ENCODE measurements around the gene OTUD6A.

OTUD6A gene

DNA sequence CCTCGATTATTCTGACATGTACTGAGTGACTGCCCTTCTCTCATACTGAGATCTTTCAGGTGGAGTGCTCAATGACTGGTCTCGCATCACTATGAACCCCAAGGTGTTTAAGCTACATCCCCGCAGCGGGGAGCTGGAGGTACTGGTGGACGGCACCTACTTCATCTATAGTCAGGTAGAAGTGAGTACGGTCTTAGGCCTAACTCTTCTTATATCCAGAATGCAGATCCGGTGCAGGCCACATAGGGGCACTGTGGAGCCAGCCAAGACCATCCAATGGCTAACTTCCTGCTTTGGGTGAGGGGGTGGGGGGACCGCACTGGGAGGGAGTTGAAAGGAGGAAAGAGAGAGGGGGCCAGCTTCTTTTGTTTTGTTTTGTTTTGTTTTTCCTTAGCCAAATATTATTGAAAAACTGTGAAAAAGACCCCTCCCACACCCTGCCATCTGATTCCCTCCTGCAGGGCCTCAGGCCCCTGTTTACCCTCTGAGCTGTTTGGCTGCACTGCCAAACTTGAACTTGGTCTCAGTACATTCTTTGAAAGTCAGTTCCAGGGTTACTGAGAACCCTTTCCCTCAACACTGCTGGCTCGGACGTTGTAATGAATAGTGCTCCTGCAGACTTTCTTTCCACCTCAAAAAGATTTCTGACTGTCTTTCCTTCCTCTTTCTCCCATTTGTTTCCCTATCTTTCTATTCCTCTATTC is 28.8 kb upstream of the OTUD6A start:
- Histone ChIP-seq H3K27me3 (ENCODE audit: insufficient read depth, low read depth, severe bottlenecking) (peaks cover 3% of the 10 kb centered on the region), H3K36me3 (no peaks in the 10 kb centered on the region), H3K9me3 (ENCODE audit: severe bottlenecking) (no peaks in the 10 kb centered on the region), H3K4me3 (ENCODE audit: low read depth, low read length) (no peak overlapping the region), H3K27ac (no peak overlapping the region)
- TF ChIP-seq, protein P1, sequence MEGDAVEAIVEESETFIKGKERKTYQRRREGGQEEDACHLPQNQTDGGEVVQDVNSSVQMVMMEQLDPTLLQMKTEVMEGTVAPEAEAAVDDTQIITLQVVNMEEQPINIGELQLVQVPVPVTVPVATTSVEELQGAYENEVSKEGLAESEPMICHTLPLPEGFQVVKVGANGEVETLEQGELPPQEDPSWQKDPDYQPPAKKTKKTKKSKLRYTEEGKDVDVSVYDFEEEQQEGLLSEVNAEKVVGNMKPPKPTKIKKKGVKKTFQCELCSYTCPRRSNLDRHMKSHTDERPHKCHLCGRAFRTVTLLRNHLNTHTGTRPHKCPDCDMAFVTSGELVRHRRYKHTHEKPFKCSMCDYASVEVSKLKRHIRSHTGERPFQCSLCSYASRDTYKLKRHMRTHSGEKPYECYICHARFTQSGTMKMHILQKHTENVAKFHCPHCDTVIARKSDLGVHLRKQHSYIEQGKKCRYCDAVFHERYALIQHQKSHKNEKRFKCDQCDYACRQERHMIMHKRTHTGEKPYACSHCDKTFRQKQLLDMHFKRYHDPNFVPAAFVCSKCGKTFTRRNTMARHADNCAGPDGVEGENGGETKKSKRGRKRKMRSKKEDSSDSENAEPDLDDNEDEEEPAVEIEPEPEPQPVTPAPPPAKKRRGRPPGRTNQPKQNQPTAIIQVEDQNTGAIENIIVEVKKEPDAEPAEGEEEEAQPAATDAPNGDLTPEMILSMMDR (IDR thresholded peaks at IDR 0.05; ENCODE audit: low read depth, low read length): peak; percentile 70
- DNase-seq: peak; percentile 80

DNA sequence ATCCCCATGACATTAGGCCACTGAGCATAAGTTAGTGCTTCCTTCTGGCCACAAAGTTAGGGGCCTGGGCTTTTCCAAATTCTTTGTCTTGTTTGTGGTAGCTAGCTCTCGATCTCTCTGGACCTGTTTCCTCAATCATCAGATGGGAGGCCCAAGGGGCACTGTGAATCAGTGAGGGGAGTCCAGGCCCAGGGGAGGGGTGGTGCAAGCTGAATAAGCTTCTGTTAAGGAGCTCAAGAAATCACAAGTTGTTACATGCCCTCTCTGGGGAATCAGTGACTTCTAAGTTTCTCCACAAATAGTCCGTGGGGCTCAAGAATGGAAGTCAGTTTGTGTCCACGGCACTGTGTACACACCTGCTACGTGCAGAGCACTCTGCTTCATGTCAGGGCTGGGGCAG is 27.6 kb upstream of the OTUD6A start:
- Histone ChIP-seq H3K4me3 (ENCODE audit: low read depth, low read length) (no peak overlapping the region), H3K27ac (no peak overlapping the region), H3K9me3 (ENCODE audit: severe bottlenecking) (no peaks in the 10 kb centered on the region), H3K27me3 (ENCODE audit: insufficient read depth, low read depth, severe bottlenecking) (peaks cover 3% of the 10 kb centered on the region), H3K36me3 (no peaks in the 10 kb centered on the region)
- DNase-seq: peak; percentile 21
- TF ChIP-seq, protein P1 (IDR thresholded peaks at IDR 0.05; ENCODE audit: low read depth, low read length): no peak

DNA sequence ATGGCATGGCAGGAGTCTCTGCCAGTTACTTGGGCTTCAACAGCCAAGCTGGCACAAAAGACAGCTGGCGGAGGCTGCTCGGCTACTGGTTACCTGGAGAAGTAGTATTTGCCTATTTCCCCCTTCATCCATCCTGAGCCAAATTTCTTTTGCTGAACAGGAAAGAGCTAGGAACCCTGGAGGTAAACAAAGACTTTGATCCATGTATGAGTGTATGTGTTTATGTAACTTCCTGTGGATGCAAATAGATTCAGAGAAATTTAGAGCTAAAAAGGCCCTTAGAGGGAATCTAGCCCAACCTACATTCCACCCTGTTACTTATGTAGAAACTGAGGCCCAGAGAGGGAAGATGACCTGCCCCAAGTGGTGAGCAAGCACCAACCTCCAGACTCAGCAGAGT is 23.7 kb upstream of the OTUD6A start:
- TF ChIP-seq, protein P1 (IDR thresholded peaks at IDR 0.05; ENCODE audit: low read depth, low read length): no peak
- H3K27ac ChIP-seq: no peak overlapping the region
- no peaks in the 10 kb centered on the region for H3K36me3 ChIP-seq
- DNase-seq: no peak
- peaks cover 9% of the 10 kb centered on the region for H3K27me3 ChIP-seq (ENCODE audit: insufficient read depth, low read depth, severe bottlenecking)
- no peak overlapping the region for H3K4me3 ChIP-seq (ENCODE audit: low read depth, low read length)
- H3K9me3 ChIP-seq (ENCODE audit: severe bottlenecking): no peaks in the 10 kb centered on the region

DNA sequence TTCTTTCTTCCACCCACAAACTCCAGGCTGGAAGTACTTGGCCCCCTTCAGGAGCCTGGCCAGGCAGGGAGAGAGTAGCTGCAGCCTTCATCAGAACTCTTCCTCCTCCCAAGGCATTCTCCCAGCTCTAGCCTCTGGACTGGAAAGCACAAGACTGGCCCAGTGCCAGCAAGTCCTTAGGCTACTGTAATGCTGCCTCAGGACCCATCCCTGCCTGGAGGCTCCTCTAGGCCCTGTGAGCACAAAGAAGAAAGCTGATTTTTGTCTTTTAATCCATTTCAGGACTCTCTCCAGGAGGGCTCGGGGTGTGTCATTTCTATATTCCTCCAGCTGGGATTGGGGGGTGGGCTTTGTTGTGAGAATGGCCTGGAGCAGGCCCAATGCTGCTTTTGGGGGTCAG is 23.3 kb upstream of the OTUD6A start:
- Histone ChIP-seq H3K27me3 (ENCODE audit: insufficient read depth, low read depth, severe bottlenecking) (peaks cover 9% of the 10 kb centered on the region), H3K9me3 (ENCODE audit: severe bottlenecking) (no peaks in the 10 kb centered on the region), H3K4me3 (ENCODE audit: low read depth, low read length) (no peak overlapping the region), H3K27ac (no peak overlapping the region), H3K36me3 (no peaks in the 10 kb centered on the region)
- TF ChIP-seq, protein P1 (IDR thresholded peaks at IDR 0.05; ENCODE audit: low read depth, low read length): no peak
- DNase-seq: no peak

DNA sequence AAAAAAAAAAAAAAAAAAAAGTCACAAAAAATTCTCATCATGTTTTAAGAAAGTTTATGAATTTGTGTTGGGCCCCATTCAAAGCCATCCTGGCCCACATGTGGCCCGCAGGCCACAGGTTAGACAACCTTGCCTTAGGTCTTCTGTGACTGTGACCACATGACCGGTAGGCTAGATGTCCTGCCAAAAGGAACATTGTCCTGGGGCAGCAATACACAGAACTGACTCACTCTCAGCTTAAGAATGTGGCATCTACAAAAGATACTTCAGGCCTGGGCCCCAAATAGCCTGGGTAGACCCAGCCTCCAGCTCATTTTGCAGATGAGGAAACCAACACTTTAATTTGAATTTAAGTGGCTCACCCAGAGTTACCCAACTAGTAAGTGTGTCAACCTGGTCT is 22.5 kb upstream of the OTUD6A start:
- DNase-seq: no peak
- no peak overlapping the region for H3K27ac ChIP-seq
- H3K36me3 ChIP-seq: no peaks in the 10 kb centered on the region
- TF ChIP-seq, protein P1 (IDR thresholded peaks at IDR 0.05; ENCODE audit: low read depth, low read length): no peak
- H3K9me3 ChIP-seq (ENCODE audit: severe bottlenecking): no peaks in the 10 kb centered on the region
- no peak overlapping the region for H3K4me3 ChIP-seq (ENCODE audit: low read depth, low read length)
- H3K27me3 ChIP-seq (ENCODE audit: insufficient read depth, low read depth, severe bottlenecking): peaks cover 9% of the 10 kb centered on the region

DNA sequence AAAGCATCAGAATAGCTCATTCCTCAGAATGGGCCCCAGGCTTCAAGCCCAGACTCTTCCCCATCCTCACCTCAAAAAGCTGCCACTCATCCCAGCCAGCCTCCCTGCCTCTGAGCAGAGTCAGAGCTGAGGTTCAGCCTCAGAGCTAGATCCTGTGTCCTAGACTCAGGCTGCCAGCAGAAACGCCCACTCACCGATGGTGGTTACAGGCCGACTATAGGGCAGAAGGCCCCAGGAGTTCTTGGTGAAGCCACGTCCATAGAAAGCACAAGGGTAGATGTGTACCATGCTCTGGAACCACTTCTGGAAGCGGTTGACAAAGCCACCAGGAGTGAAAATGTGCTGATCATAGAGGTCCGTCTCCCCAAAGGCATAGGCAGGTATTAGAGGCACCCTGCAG is 20.3 kb upstream of the OTUD6A start:
- Histone ChIP-seq H3K9me3 (ENCODE audit: severe bottlenecking) (no peaks in the 10 kb centered on the region), H3K27ac (no peak overlapping the region), H3K27me3 (ENCODE audit: insufficient read depth, low read depth, severe bottlenecking) (peaks cover 9% of the 10 kb centered on the region), H3K36me3 (no peaks in the 10 kb centered on the region), H3K4me3 (ENCODE audit: low read depth, low read length) (no peak overlapping the region)
- DNase-seq: no peak
- TF ChIP-seq, protein P1 (IDR thresholded peaks at IDR 0.05; ENCODE audit: low read depth, low read length): no peak

Data from WERI-Rb-1 (cell line).